DND-41 (cell line): ENCODE data around the gene OR5L2.
"Not testable (repeated sequence)": the region's sequence is repeated elsewhere in the genome, so short reads cannot be mapped to it uniquely, and the experiment has no call there.

Experiments
- ATAC-seq: fragments of 200-7000 bp; cut with Tn5 transposase; 3 replicates; pipeline ENCODE4 v1.9.1; 2021; ENCODE audit warnings: low read depth; ENCODE audit not compliant: insufficient read depth
- DNase-seq: peaks from one replicate; pipeline ENCODE4 v3.0.0-alpha.2; 2020
- H2AFZ ChIP-seq: 2 replicates; pipeline ENCODE4 v1.6.0; 2012; ENCODE audit warnings: low read depth, low read length
- H3K27ac ChIP-seq: 2 replicates; pipeline ENCODE4 v1.5.1; 2012; ENCODE audit warnings: low read length, inconsistent platforms
- H3K27me3 ChIP-seq: fragments of 200-600 bp; sonication (generic); 2 replicates; pipeline ENCODE4 v1.6.0; 2012; ENCODE audit warnings: low read length, mild to moderate bottlenecking, inconsistent platforms; ENCODE audit not compliant: insufficient read depth, poor library complexity
- H3K36me3 ChIP-seq: 2 replicates; pipeline ENCODE4 v1.5.1; 2012; ENCODE audit warnings: low read length, inconsistent platforms; ENCODE audit not compliant: insufficient read depth
- H3K4me1 ChIP-seq: 2 replicates; pipeline ENCODE4 v1.5.1; 2012; ENCODE audit warnings: mild to moderate bottlenecking, low read length; ENCODE audit not compliant: insufficient read depth
- H3K4me2 ChIP-seq: 2 replicates; pipeline ENCODE4 v1.6.0; 2012; ENCODE audit warnings: mild to moderate bottlenecking, moderate library complexity, low read length, inconsistent platforms; ENCODE audit not compliant: insufficient read depth
- H3K4me3 ChIP-seq, 2 experiments: fragments of 200-600 bp in 1 of 2; shearing (Covaris generic) in 1 of 2; 2 replicates each; pipeline ENCODE4 v1.5.1; 2012 to 2016; ENCODE audit warnings: inconsistent platforms in 2 of 2, low read length in 2 of 2, mild to moderate bottlenecking in 2 of 2, low read depth in 1 of 2, moderate library complexity in 1 of 2
- H3K79me2 ChIP-seq: 2 replicates; pipeline ENCODE4 v1.6.0; 2012; ENCODE audit warnings: low read length, inconsistent platforms; ENCODE audit not compliant: insufficient read depth
- H3K9ac ChIP-seq: 2 replicates; pipeline ENCODE4 v1.6.0; 2012; ENCODE audit warnings: low read depth, mild to moderate bottlenecking, inconsistent platforms, low read length, moderate library complexity
- H3K9me3 ChIP-seq: 2 replicates; pipeline ENCODE4 v1.5.1; 2012; ENCODE audit warnings: low read length, moderate library complexity, mild to moderate bottlenecking, inconsistent platforms; ENCODE audit not compliant: insufficient read depth, severe bottlenecking
- H4K20me1 ChIP-seq: 2 replicates; pipeline ENCODE4 v1.6.0; 2012; ENCODE audit warnings: low read length; ENCODE audit not compliant: insufficient read depth

OR5L2 gene

DNA sequence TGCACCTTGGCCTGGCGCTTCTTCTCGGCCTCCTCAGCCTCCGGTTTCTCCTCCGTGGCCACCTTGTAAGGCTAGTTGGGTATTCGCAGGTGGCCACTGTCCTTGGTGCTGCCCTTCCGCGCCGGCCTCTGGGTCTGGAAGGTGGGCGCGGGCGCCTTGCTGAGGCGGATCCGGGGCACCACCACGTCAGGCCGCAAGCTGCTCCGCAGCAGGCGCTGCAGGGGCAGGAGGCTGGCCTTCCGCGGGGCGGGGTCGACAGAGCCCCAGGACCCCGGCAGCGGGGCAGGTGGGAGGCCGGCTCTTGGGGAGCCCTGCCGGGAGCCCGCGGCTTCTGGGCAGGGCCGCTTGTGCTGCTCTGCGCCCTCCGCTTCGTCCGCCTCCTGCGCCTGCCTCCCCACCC lies 45.7 kb downstream of the OR5L2 start:
- ATAC-seq, H3K4me3 ChIP-seq, H3K9ac ChIP-seq, H2AFZ ChIP-seq, H3K4me2 ChIP-seq, H3K27me3 ChIP-seq, H3K9me3 ChIP-seq, H3K36me3 ChIP-seq, H3K79me2 ChIP-seq, DNase-seq, H3K4me1 ChIP-seq, H4K20me1 ChIP-seq, H3K27ac ChIP-seq: not testable (repeated sequence)

DNA sequence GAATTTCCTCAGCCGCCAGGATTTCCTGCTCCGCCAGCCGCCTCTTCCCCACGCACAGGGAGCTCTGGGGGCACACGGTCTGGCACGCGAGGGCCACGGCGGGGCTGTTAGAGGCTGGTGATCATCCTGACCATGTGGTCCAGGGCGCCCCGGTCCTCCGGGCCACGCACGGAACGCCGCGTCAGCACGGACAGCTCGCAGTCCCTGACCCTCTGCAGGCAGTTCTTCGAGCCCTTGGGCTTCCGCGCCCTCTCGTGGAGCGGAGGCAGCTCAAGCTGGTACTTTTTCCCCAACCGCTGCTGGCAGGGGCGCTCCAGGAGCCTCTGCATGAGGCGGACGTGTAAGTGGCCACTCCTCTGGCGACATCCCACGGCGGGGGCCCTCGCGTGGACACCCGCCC lies 46.1 kb downstream of the OR5L2 start:
- H3K9me3 ChIP-seq, H3K36me3 ChIP-seq, H3K4me3 ChIP-seq, H2AFZ ChIP-seq, H3K4me2 ChIP-seq, H3K79me2 ChIP-seq, DNase-seq, ATAC-seq, H3K4me1 ChIP-seq, H3K27ac ChIP-seq, H3K27me3 ChIP-seq, H4K20me1 ChIP-seq, H3K9ac ChIP-seq: not testable (repeated sequence)
